ENCODE data around the gene GRIK3.
A peak's percentile ranks its signal among the peaks of the same experiment; 100 is the strongest.
"Not testable (repeated sequence)": the region's sequence is repeated elsewhere in the genome, so short reads cannot be mapped to it uniquely, and the experiment has no call there.

The GRIK3 gene

DNA sequence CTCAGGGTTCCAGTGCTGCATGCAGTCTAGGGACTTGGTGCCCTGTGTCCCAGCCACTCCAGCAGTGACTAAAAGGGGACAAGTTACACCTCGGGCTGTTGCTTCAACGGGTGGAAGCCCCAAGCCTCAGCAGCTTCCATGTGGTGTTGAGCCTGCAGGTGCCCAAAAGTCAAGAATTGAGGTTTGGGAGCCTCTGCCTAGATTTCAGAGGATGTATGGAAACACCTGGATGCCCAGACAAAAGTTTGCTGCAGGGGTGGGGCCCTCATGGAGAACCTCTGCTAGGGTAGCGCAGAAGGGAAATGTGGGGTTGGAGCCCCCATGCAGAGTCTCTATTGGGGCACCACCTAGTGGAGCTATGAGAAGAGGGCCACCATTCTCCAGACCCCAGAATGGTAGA, 117.8 kb downstream of the GRIK3 start:
- Mint-ChIP-seq H3K9me3 (peaks cover 9 to 12% of the 10 kb centered on the region in 2 donors), H3K27me3 (peaks cover 41 to 42% of the 10 kb centered on the region in 2 donors)
- not testable (repeated sequence) for ATAC-seq (replicated peaks); H3K4me1 Mint-ChIP-seq; DNase-seq; H3K36me3 Mint-ChIP-seq; H3K4me3 Mint-ChIP-seq; H3K27ac Mint-ChIP-seq

GRCh38 chr1:36913484-36914060, 120.7 kb downstream of the GRIK3 start:
- no peak overlapping the region for H3K27ac Mint-ChIP-seq
- peaks cover 35% of the 10 kb centered on the region in 2 donors for H3K27me3 Mint-ChIP-seq
- H3K4me3 Mint-ChIP-seq, result no peak overlapping the region

GRCh38 chr1:36913016-36913415, 121.3 kb downstream of the GRIK3 start:
- no peak for DNase-seq
- H3K9me3 Mint-ChIP-seq, result peaks cover 9 to 12% of the 10 kb centered on the region in 2 donors
- H3K27ac Mint-ChIP-seq, result no peak overlapping the region
- no peak overlapping the region for H3K4me3 Mint-ChIP-seq
- H3K4me1 Mint-ChIP-seq, result peaks cover 0 to 4% of the 10 kb centered on the region in 2 donors
- peaks cover 35% of the 10 kb centered on the region in 2 donors for H3K27me3 Mint-ChIP-seq
- ATAC-seq (replicated peaks), result no peak
- H3K36me3 Mint-ChIP-seq, result peaks cover 2 to 3% of the 10 kb centered on the region in 2 donors

More at GRCh38 chr1:36913484-36914060, 120.7 kb downstream of the GRIK3 start:
- peaks cover 2 to 3% of the 10 kb centered on the region in 2 donors for H3K36me3 Mint-ChIP-seq
- H3K9me3 Mint-ChIP-seq, result peaks cover 9 to 12% of the 10 kb centered on the region in 2 donors
- H3K4me1 Mint-ChIP-seq, result peaks cover 0 to 4% of the 10 kb centered on the region in 2 donors
- DNase-seq (no peak), ATAC-seq (replicated peaks) (no peak)

GRCh38 chr1:36912365-36912865, 121.9 kb downstream of the GRIK3 start:
- Mint-ChIP-seq H3K4me3 (no peak overlapping the region), H3K36me3 (peaks cover 2 to 3% of the 10 kb centered on the region in 2 donors), H3K27me3 (peaks cover 35% of the 10 kb centered on the region in 2 donors), H3K4me1 (peaks cover 0 to 4% of the 10 kb centered on the region in 2 donors), H3K9me3 (peaks cover 9 to 12% of the 10 kb centered on the region in 2 donors), H3K27ac (no peak overlapping the region)
- no peak for DNase-seq
- ATAC-seq (replicated peaks), result no peak

DNA sequence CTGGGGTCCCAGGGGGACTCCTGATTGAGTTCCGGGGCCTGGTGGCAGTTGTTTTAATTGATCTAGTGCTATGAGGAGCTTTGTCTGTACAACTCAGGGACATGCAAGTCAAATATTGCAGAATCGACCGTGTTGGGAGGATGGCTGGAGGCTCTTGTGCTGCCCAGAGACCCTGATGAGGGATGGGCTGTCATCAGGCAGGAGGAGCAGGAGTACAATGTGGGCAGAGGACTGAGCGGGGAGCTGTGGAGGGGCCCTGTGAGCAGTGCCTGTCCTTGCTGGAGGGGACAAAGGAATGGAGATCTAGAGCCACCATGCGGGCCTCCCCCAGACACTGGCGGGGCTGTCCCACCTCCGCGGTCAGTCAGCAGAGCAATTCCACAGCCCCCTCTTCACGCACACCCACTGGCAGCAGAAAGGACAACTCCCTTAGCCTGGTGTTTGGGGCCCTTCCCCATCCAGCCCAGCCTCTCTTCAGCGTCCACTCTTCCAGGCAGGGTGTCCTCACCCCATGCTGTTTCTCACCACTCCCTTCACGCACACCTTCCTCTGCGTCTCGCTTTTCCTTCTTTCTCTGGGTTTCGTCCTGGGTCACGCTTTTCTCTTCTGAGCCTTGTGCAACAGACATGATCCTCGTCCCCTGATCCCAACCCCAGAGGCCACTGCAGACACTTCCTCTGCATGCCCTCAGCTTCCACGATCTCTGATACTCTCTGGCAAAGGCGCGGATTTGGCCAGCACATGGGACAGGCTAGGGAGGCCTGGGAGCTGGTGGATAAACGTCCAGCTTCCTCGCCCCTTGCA, 122.6 kb downstream of the GRIK3 start:
- peaks cover 0 to 4% of the 10 kb centered on the region in 2 donors for H3K4me1 Mint-ChIP-seq
- ATAC-seq (replicated peaks) (no peak), DNase-seq (no peak)
- H3K36me3 Mint-ChIP-seq, result peaks cover 2 to 3% of the 10 kb centered on the region in 2 donors
- peaks cover 9 to 12% of the 10 kb centered on the region in 2 donors for H3K9me3 Mint-ChIP-seq
- peaks cover 35 to 39% of the 10 kb centered on the region in 2 donors for H3K27me3 Mint-ChIP-seq
- H3K27ac Mint-ChIP-seq, result no peak overlapping the region
- H3K4me3 Mint-ChIP-seq, result no peak overlapping the region

DNA sequence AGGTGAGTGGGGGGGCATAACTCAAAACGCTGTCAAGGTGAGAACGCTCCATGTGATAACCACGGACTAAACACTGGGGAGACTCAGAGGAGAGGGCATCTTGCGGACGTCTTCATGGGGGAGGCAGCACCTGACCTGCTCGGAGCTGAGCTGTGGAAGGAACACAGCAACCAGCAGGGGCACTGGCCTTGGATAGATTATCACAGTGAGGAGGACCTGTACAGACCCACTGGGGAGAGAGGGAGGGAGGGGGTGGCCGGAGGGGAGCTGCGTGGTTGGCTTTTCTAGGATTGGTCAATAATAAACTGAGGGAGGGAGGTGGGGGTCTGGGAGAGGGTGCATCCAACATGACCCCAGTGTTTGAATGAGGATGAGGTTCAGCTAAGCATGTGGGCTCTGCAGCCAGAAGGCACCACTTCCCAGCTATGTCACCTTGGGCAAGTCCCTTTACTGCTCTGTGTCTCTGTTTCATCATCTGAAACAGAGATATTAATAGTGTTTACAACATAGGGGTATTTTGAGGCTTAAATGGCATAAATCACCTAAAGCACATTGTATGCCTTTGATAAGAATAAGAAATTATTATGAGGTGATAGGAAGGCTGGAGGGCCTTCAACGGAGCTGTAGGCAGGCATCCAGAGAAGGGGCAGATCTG, 123.3 kb downstream of the GRIK3 start:
- peaks cover 35 to 39% of the 10 kb centered on the region in 2 donors for H3K27me3 Mint-ChIP-seq
- no peak overlapping the region for H3K27ac Mint-ChIP-seq
- H3K4me1 Mint-ChIP-seq, result peaks cover 0 to 4% of the 10 kb centered on the region in 2 donors
- peaks cover 7 to 11% of the 10 kb centered on the region in 2 donors for H3K9me3 Mint-ChIP-seq
- H3K4me3 Mint-ChIP-seq, result no peak overlapping the region
- DNase-seq (no peak), ATAC-seq (replicated peaks) (peak in 1 of 2 donors; percentile 61)
- peaks cover 2 to 3% of the 10 kb centered on the region in 2 donors for H3K36me3 Mint-ChIP-seq

- no peak for ATAC-seq (replicated peaks)
- peaks cover 0 to 4% of the 10 kb centered on the region in 2 donors for H3K4me1 Mint-ChIP-seq
- peaks cover 0 to 3% of the 10 kb centered on the region in 2 donors for H3K9me3 Mint-ChIP-seq
- no peak overlapping the region for H3K27ac Mint-ChIP-seq
- H3K4me3 Mint-ChIP-seq, result no peak overlapping the region
- H3K27me3 Mint-ChIP-seq, result peaks cover 29 to 34% of the 10 kb centered on the region in 2 donors
- DNase-seq, result no peak
- no peaks in the 10 kb centered on the region for H3K36me3 Mint-ChIP-seq
Measured at GRCh38 chr1:36909946-36910725, 124.2 kb downstream of the GRIK3 start.

DNA sequence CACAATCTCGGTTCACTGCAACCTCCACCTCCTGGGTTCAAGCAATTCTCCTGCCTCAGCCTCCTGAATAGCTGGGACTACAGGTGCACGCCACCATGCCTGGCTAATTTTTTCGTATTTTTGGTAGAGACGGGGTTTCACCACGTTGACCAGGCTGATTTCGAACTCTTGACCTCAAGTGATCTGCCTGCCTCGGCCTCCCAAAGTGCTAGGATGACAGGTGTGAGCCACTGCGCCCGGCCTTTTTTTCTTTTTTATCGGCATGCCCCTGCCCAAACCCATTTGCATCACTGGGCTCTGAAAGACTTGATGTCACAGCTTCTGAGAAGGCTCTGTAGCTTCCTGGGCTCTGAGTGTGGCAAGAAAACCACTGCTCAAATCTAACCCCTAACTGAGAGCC, 125.0 kb downstream of the GRIK3 start:
- H3K4me3 Mint-ChIP-seq; DNase-seq; H3K9me3 Mint-ChIP-seq; H3K36me3 Mint-ChIP-seq; H3K27ac Mint-ChIP-seq; ATAC-seq (replicated peaks); H3K4me1 Mint-ChIP-seq: not testable (repeated sequence)
- peaks cover 28 to 34% of the 10 kb centered on the region in 2 donors for H3K27me3 Mint-ChIP-seq

GRCh38 chr1:36908096-36908495, 126.2 kb downstream of the GRIK3 start:
- H3K27ac Mint-ChIP-seq, result no peak overlapping the region
- ATAC-seq (replicated peaks), result no peak
- H3K27me3 Mint-ChIP-seq, result peaks cover 17 to 27% of the 10 kb centered on the region in 2 donors
- no peaks in the 10 kb centered on the region for H3K36me3 Mint-ChIP-seq
- no peak for DNase-seq
- peaks cover 0 to 4% of the 10 kb centered on the region in 2 donors for H3K4me1 Mint-ChIP-seq
- no peak overlapping the region for H3K4me3 Mint-ChIP-seq
- no peaks in the 10 kb centered on the region for H3K9me3 Mint-ChIP-seq

- peaks cover 0 to 1% of the 10 kb centered on the region in 2 donors for H3K4me1 Mint-ChIP-seq
- no peaks in the 10 kb centered on the region for H3K36me3 Mint-ChIP-seq
- peaks cover 5 to 6% of the 10 kb centered on the region in 2 donors for H3K9me3 Mint-ChIP-seq
- peaks cover 14 to 26% of the 10 kb centered on the region in 2 donors for H3K27me3 Mint-ChIP-seq
- DNase-seq (no peak), ATAC-seq (replicated peaks) (no peak)
- no peak overlapping the region for H3K27ac Mint-ChIP-seq
- H3K4me3 Mint-ChIP-seq, result no peak overlapping the region
Measured at GRCh38 chr1:36906555-36906954, 127.8 kb downstream of the GRIK3 start.

DNA sequence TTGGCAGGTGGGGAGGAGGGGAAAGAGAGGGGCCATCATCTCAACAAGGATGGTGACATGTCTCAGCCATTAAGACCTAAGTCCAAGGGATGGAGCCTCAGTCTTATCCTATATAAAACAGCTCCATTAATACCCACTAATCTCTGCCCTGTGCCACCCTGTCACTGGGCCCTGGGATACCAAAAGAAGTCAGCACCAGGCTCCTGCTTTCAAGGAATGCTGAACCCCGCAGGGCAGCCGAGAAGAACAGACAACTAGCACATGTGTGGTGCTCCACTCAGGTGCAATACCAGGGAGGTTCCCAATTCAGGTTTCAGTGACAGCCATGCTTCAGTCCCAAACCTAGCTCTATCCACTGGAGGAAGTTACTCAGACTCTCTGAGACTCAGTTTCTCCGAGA, 128.4 kb downstream of the GRIK3 start:
- H3K27me3 Mint-ChIP-seq, result peaks cover 15 to 23% of the 10 kb centered on the region in 2 donors
- peaks cover 8 to 9% of the 10 kb centered on the region in 2 donors for H3K9me3 Mint-ChIP-seq
- no peaks in the 10 kb centered on the region for H3K36me3 Mint-ChIP-seq
- no peak overlapping the region for H3K27ac Mint-ChIP-seq
- DNase-seq (no peak), ATAC-seq (replicated peaks) (no peak)
- H3K4me1 Mint-ChIP-seq, result no peaks in the 10 kb centered on the region
- no peak overlapping the region for H3K4me3 Mint-ChIP-seq

- Mint-ChIP-seq H3K36me3 (no peaks in the 10 kb centered on the region), H3K4me1 (no peaks in the 10 kb centered on the region), H3K4me3 (no peak overlapping the region), H3K9me3 (peaks cover 13 to 16% of the 10 kb centered on the region in 2 donors), H3K27ac (no peak overlapping the region), H3K27me3 (peaks cover 15 to 22% of the 10 kb centered on the region in 2 donors)
- DNase-seq (no peak), ATAC-seq (replicated peaks) (no peak)
Measured at GRCh38 chr1:36900128-36900527, 134.2 kb downstream of the GRIK3 start.

GRCh38 chr1:36897813-36898212, 136.5 kb downstream of the GRIK3 start:
- not testable (repeated sequence) for DNase-seq; H3K36me3 Mint-ChIP-seq; ATAC-seq (replicated peaks); H3K4me3 Mint-ChIP-seq; H3K27ac Mint-ChIP-seq; H3K4me1 Mint-ChIP-seq
- Mint-ChIP-seq H3K27me3 (peaks cover 12 to 22% of the 10 kb centered on the region in 2 donors), H3K9me3 (peaks cover 13 to 16% of the 10 kb centered on the region in 2 donors)

Data from stimulated activated naive B cell treated with anti-CD40 and anti-IgM and Interleukin-4, amounts not matched to agents 10 μg/mL and 1 μg/mL and 100 μg/mL, for 72 hours (primary cell).